Measurements from ENCODE around the gene ADARB1. TPM values are rescaled to one million over a fixed set of nuclear protein-coding genes. Genes with fewer than 3 reads are reported as not detected.
A peak's percentile ranks its signal among the peaks of the same experiment; 100 is the strongest.

ADARB1 gene
- total and polyA plus RNA-seq, 4 donors, result 54.7 to 224 (median 90.6) TPM

GRCh38 chr21:45157932-45158331 is 83.6 kb downstream of the ADARB1 start:
- Histone ChIP-seq H3K4me1 (ENCODE audit: control insufficient read depth in 1 of 2, insufficient read depth in 2 of 2, low read length in 2 of 2) (no peaks in the 10 kb centered on the region), H3K4me3 (ENCODE audit: low read length in 2 of 2) (no peak overlapping the region), H3K27ac (ENCODE audit: low read depth in 1 of 2, low read length in 2 of 2) (no peak overlapping the region), H3K27me3 (ENCODE audit: control insufficient read depth in 1 of 2, insufficient read depth in 2 of 2, low read length in 1 of 2) (no peaks in the 10 kb centered on the region), H3K9me3 (ENCODE audit: control insufficient read depth, low read length) (no peaks in the 10 kb centered on the region), H3K36me3 (ENCODE audit: control insufficient read depth in 1 of 2, insufficient read depth in 2 of 2, low read length in 1 of 2) (peaks cover 0 to 3% of the 10 kb centered on the region in 2 donors)
- 82 to 84% methylated on average over 8 of the region's 8 CpGs for WGBS, 2 donors
- DNase-seq, result peak in 1 of 2 donors; percentile 35
- intact Hi-C loops (cut with DNase I), result no loop called here
- ATAC-seq (ENCODE audit: low FRiP score), result no peak

GRCh38 chr21:45158491-45159423 is 84.4 kb downstream of the ADARB1 start:
- DNase-seq, result peak in 1 of 2 donors; percentile 38
- intact Hi-C loops (cut with DNase I), result no loop called here
- H3K9me3 ChIP-seq (ENCODE audit: control insufficient read depth, low read length), result no peaks in the 10 kb centered on the region

GRCh38 chr21:45160198-45160597 is 85.8 kb downstream of the ADARB1 start:
- Histone ChIP-seq H3K9me3 (ENCODE audit: control insufficient read depth, low read length) (no peaks in the 10 kb centered on the region), H3K36me3 (ENCODE audit: control insufficient read depth in 1 of 2, insufficient read depth in 2 of 2, low read length in 1 of 2) (peaks cover 0 to 3% of the 10 kb centered on the region in 2 donors), H3K27me3 (ENCODE audit: control insufficient read depth in 1 of 2, insufficient read depth in 2 of 2, low read length in 1 of 2) (no peaks in the 10 kb centered on the region), H3K4me1 (ENCODE audit: control insufficient read depth in 1 of 2, insufficient read depth in 2 of 2, low read length in 2 of 2) (peaks cover 2 to 4% of the 10 kb centered on the region in 2 donors), H3K27ac (ENCODE audit: low read depth in 1 of 2, low read length in 2 of 2) (no peak overlapping the region), H3K4me3 (ENCODE audit: low read length in 2 of 2) (no peak overlapping the region)
- DNase-seq, result no peak
- intact Hi-C loops (cut with DNase I), result no loop called here
- 88 to 90% methylated on average over 7 of the region's 7 CpGs for WGBS, 2 donors
- ATAC-seq (ENCODE audit: low FRiP score), result no peak

More at GRCh38 chr21:45158491-45159423, 84.4 kb downstream of the ADARB1 start:
- Histone ChIP-seq H3K4me1 (ENCODE audit: control insufficient read depth in 1 of 2, insufficient read depth in 2 of 2, low read length in 2 of 2) (no peaks in the 10 kb centered on the region), H3K27ac (ENCODE audit: low read depth in 1 of 2, low read length in 2 of 2) (no peak overlapping the region), H3K4me3 (ENCODE audit: low read length in 2 of 2) (no peak overlapping the region), H3K36me3 (ENCODE audit: control insufficient read depth in 1 of 2, insufficient read depth in 2 of 2, low read length in 1 of 2) (peaks cover 0 to 3% of the 10 kb centered on the region in 2 donors), H3K27me3 (ENCODE audit: control insufficient read depth in 1 of 2, insufficient read depth in 2 of 2, low read length in 1 of 2) (no peaks in the 10 kb centered on the region)
- no peak for ATAC-seq (ENCODE audit: low FRiP score)
- 66 to 70% methylated on average over 16 of the region's 16 CpGs for WGBS, 2 donors

- no peaks in the 10 kb centered on the region for H3K9me3 ChIP-seq (ENCODE audit: control insufficient read depth, low read length)
- no peak overlapping the region for H3K27ac ChIP-seq (ENCODE audit: low read depth in 1 of 2, low read length in 2 of 2)
- no peaks in the 10 kb centered on the region for H3K27me3 ChIP-seq (ENCODE audit: control insufficient read depth in 1 of 2, insufficient read depth in 2 of 2, low read length in 1 of 2)
- peaks cover 2 to 4% of the 10 kb centered on the region in 2 donors for H3K4me1 ChIP-seq (ENCODE audit: control insufficient read depth in 1 of 2, insufficient read depth in 2 of 2, low read length in 2 of 2)
- 70 to 73% methylated on average over 18 of the region's 18 CpGs for WGBS, 2 donors
- ATAC-seq (ENCODE audit: low FRiP score) (no peak), DNase-seq (no peak)
- H3K36me3 ChIP-seq (ENCODE audit: control insufficient read depth in 1 of 2, insufficient read depth in 2 of 2, low read length in 1 of 2), result peaks cover 0 to 3% of the 10 kb centered on the region in 2 donors
- no peak overlapping the region for H3K4me3 ChIP-seq (ENCODE audit: low read length in 2 of 2)
- intact Hi-C loops (cut with DNase I), result no loop called here
These were observed 86.9 kb downstream of the ADARB1 start for GRCh38 chr21:45161038-45161945.

- Histone ChIP-seq H3K9me3 (ENCODE audit: control insufficient read depth, low read length) (no peaks in the 10 kb centered on the region), H3K4me3 (ENCODE audit: low read length in 2 of 2) (no peak overlapping the region), H3K27ac (ENCODE audit: low read depth in 1 of 2, low read length in 2 of 2) (no peak overlapping the region), H3K27me3 (ENCODE audit: control insufficient read depth in 1 of 2, insufficient read depth in 2 of 2, low read length in 1 of 2) (no peaks in the 10 kb centered on the region), H3K36me3 (ENCODE audit: control insufficient read depth in 1 of 2, insufficient read depth in 2 of 2, low read length in 1 of 2) (peaks cover 0 to 3% of the 10 kb centered on the region in 2 donors), H3K4me1 (ENCODE audit: control insufficient read depth in 1 of 2, insufficient read depth in 2 of 2, low read length in 2 of 2) (peaks cover 2 to 8% of the 10 kb centered on the region in 2 donors)
- ATAC-seq (ENCODE audit: low FRiP score) (no peak), DNase-seq (no peak)
- intact Hi-C loops (cut with DNase I), result no loop called here
- 68 to 77% methylated on average over 8 of the region's 8 CpGs for WGBS, 2 donors
These were observed 87.7 kb downstream of the ADARB1 start for GRCh38 chr21:45162115-45162514.

GRCh38 chr21:45162809-45163208 is 88.4 kb downstream of the ADARB1 start:
- Histone ChIP-seq H3K9me3 (ENCODE audit: control insufficient read depth, low read length) (no peaks in the 10 kb centered on the region), H3K27me3 (ENCODE audit: control insufficient read depth in 1 of 2, insufficient read depth in 2 of 2, low read length in 1 of 2) (no peaks in the 10 kb centered on the region), H3K27ac (ENCODE audit: low read depth in 1 of 2, low read length in 2 of 2) (no peak overlapping the region), H3K4me3 (ENCODE audit: low read length in 2 of 2) (no peak overlapping the region), H3K4me1 (ENCODE audit: control insufficient read depth in 1 of 2, insufficient read depth in 2 of 2, low read length in 2 of 2) (peaks cover 2 to 8% of the 10 kb centered on the region in 2 donors), H3K36me3 (ENCODE audit: control insufficient read depth in 1 of 2, insufficient read depth in 2 of 2, low read length in 1 of 2) (peaks cover 0 to 3% of the 10 kb centered on the region in 2 donors)
- WGBS, 2 donors, result 79 to 83% methylated on average over 5 of the region's 5 CpGs
- DNase-seq (no peak), ATAC-seq (ENCODE audit: low FRiP score) (no peak)
- intact Hi-C loops (cut with DNase I), result no loop called here

- 46 to 57% methylated on average over 12 of the region's 12 CpGs for WGBS, 2 donors
- intact Hi-C loops (cut with DNase I), result no loop called here
- DNase-seq (peak in 1 of 2 donors; percentile 30), ATAC-seq (ENCODE audit: low FRiP score) (no peak)
- peak overlapping the region in 1 of 2 donors; percentile 49 for H3K27ac ChIP-seq (ENCODE audit: low read depth in 1 of 2, low read length in 2 of 2)
- no peaks in the 10 kb centered on the region for H3K9me3 ChIP-seq (ENCODE audit: control insufficient read depth, low read length)
- peaks cover 2 to 8% of the 10 kb centered on the region in 2 donors for H3K4me1 ChIP-seq (ENCODE audit: control insufficient read depth in 1 of 2, insufficient read depth in 2 of 2, low read length in 2 of 2)
- H3K4me3 ChIP-seq (ENCODE audit: low read length in 2 of 2), result no peak overlapping the region
- peaks cover 0 to 3% of the 10 kb centered on the region in 2 donors for H3K36me3 ChIP-seq (ENCODE audit: control insufficient read depth in 1 of 2, insufficient read depth in 2 of 2, low read length in 1 of 2)
- no peaks in the 10 kb centered on the region for H3K27me3 ChIP-seq (ENCODE audit: control insufficient read depth in 1 of 2, insufficient read depth in 2 of 2, low read length in 1 of 2)
These were observed 89.2 kb downstream of the ADARB1 start for GRCh38 chr21:45163413-45164123.

- Histone ChIP-seq H3K36me3 (ENCODE audit: control insufficient read depth in 1 of 2, insufficient read depth in 2 of 2, low read length in 1 of 2) (peaks cover 0 to 3% of the 10 kb centered on the region in 2 donors), H3K27ac (ENCODE audit: low read depth in 1 of 2, low read length in 2 of 2) (peak overlapping the region in 1 of 2 donors; percentile 49), H3K9me3 (ENCODE audit: control insufficient read depth, low read length) (no peaks in the 10 kb centered on the region), H3K4me3 (ENCODE audit: low read length in 2 of 2) (no peak overlapping the region), H3K4me1 (ENCODE audit: control insufficient read depth in 1 of 2, insufficient read depth in 2 of 2, low read length in 2 of 2) (peaks cover 2 to 8% of the 10 kb centered on the region in 2 donors), H3K27me3 (ENCODE audit: control insufficient read depth in 1 of 2, insufficient read depth in 2 of 2, low read length in 1 of 2) (no peaks in the 10 kb centered on the region)
- WGBS, 2 donors, result 12 to 16% methylated on average over 12 of the region's 12 CpGs
- peak in 1 of 2 donors; percentile 77 for DNase-seq
- intact Hi-C loops (cut with DNase I), result no loop called here
- ATAC-seq (ENCODE audit: low FRiP score), result peak; percentile 19
These were observed 89.7 kb downstream of the ADARB1 start for GRCh38 chr21:45164124-45164511.
